Measurements from ENCODE around the gene AKAP13. TPM values are rescaled to one million over a fixed set of nuclear protein-coding genes. Genes with fewer than 3 reads are reported as not detected.

Gene AKAP13
- total RNA-seq, 1 experiment from 2014 or later: 47.3 TPM

GRCh38 chr15:85611361-85611760 is 231.0 kb downstream of the AKAP13 start:
- Mint-ChIP-seq H3K4me3 (no peak overlapping the region), H3K4me1 (peaks cover 5 to 6% of the 10 kb centered on the region in 2 experiments; a peak in 3 of 4 replicates), H3K27me3 (ENCODE audit: low read depth) (no peaks in the 10 kb centered on the region), H3K9me3 (no peaks in the 10 kb centered on the region), H3K36me3 (ENCODE audit: insufficient read depth in 1 of 3, low read depth in 3 of 3) (no peaks in the 10 kb centered on the region), H3K27ac (peak overlapping the region in 2 of 3 experiments; percentile 12 to 19; a peak in 1 of 7 replicates)
- Histone ChIP-seq H3K14ac (ENCODE audit: insufficient read depth, low read length) (no peak overlapping the region), H3K18ac (ENCODE audit: insufficient read length, low read depth, low read length) (no peak overlapping the region), H3K27me3 (ENCODE audit: insufficient read depth, low read length) (no peaks in the 10 kb centered on the region), H4K5ac (ENCODE audit: insufficient read length, low read depth, low read length) (no peak overlapping the region), H3K4ac (ENCODE audit: low read depth, low read length) (no peak overlapping the region), H3K56ac (ENCODE audit: insufficient read length, low read depth, low read length) (no peak overlapping the region), H3K23me2 (ENCODE audit: insufficient read length, low read depth, low read length, poor library complexity, severe bottlenecking) (no peaks in the 10 kb centered on the region), H2BK20ac (ENCODE audit: low read depth, low read length, poor library complexity, severe bottlenecking) (no peak overlapping the region), H3T11ph (ENCODE audit: low read length) (no peak overlapping the region), H2BK12ac (ENCODE audit: insufficient read length, low read depth, low read length) (no peak overlapping the region), H3K27ac (ENCODE audit: insufficient read length, low read depth, low read length) (no peak overlapping the region), H3K9ac (ENCODE audit: extremely low read depth, insufficient read length, low read length) (no peak overlapping the region), H4K8ac (replicated peaks; ENCODE audit: insufficient read length, low read depth, low read length) (no peak overlapping the region), H3K79me1 (ENCODE audit: insufficient read depth, low read depth, low read length, poor library complexity, severe bottlenecking) (no peaks in the 10 kb centered on the region), H3K23ac (ENCODE audit: insufficient read length, low read depth, low read length) (no peak overlapping the region), H2BK15ac (ENCODE audit: low read depth, low read length) (no peak overlapping the region), H3K79me2 (ENCODE audit: insufficient read depth, low read length) (no peaks in the 10 kb centered on the region; the same call in 1 of the 2 replicates), H2BK120ac (ENCODE audit: low read depth, low read length, poor library complexity, severe bottlenecking) (no peak overlapping the region), H3K9me3 (ENCODE audit: control insufficient read depth, low read depth, low read length) (no peaks in the 10 kb centered on the region), H3K4me2 (ENCODE audit: insufficient read depth, insufficient read length, low read length) (no peak overlapping the region), H2AK5ac (ENCODE audit: insufficient read length, low read length) (no peak overlapping the region), H4K20me1 (ENCODE audit: control insufficient read depth, insufficient read depth, insufficient read length) (no peaks in the 10 kb centered on the region), H4K91ac (ENCODE audit: insufficient read length, low read depth, low read length) (no peak overlapping the region), H2BK5ac (ENCODE audit: insufficient read length, low read length) (no peak overlapping the region), H2AFZ (ENCODE audit: low read length) (no peak overlapping the region), H3K4me1 (ENCODE audit: insufficient read depth, low read length) (no peaks in the 10 kb centered on the region)
- no peak for DNase-seq
- no CpG with 5 or more reads among the region's 7 CpGs for WGBS (ENCODE audit: extremely low coverage, insufficient read length, low lambda C conversion rate)
- no peak for TF ChIP-seq CTCF (conservative IDR thresholded peaks at IDR 0.05)
